Measurements from ENCODE around the gene BCL2L11.

GRCh38 chr2:111168528-111169239 lies 48.0 kb downstream of the BCL2L11 start:
- TF ChIP-seq POLR2A (IDR thresholded peaks at IDR 0.05): no peak
- TF ChIP-seq CTCF (IDR thresholded peaks at IDR 0.05): no peak

Data from heart left ventricle (tissue), 13 donors.